Body of pancreas (tissue), 4 donors: Measurements from ENCODE around the gene PRR12. TPM values are rescaled to one million over a fixed set of nuclear protein-coding genes. Genes with fewer than 3 reads are reported as not detected.

ENCODE experiments used
- ATAC-seq: fragments of 150-250 bp; one replicate; pipeline ENCODE4 v1.9.1; 2016
- DNase-seq, 4 donors: peaks; one replicate each; pipeline ENCODE4 v3.0.0-alpha.2; 2019
- H3K27ac ChIP-seq, 4 donors: fragments of 200-600 bp; sonication (generic); 1 replicate in 3 of 4; 2 replicates in 1 of 4; pipeline versions ENCODE4 v1.5.1 to v1.6.1; 2016 to 2019; ENCODE audit warnings: mild to moderate bottlenecking in 1 of 4, mixed read lengths in 1 of 4, moderate library complexity in 1 of 4
- H3K27me3 ChIP-seq, 2 donors: fragments of 200-600 bp; sonication (generic); one replicate each; pipeline ENCODE4 v1.6.0; 2016; ENCODE audit warnings: mild to moderate bottlenecking in 1 of 2
- H3K36me3 ChIP-seq, 2 donors: fragments of 200-600 bp; sonication (generic); replicated peaks in 1 of 2; 2 replicates each; pipeline ENCODE4 v1.5.1; 2016; ENCODE audit warnings: low read depth in 2 of 2; ENCODE audit not compliant: insufficient read depth in 1 of 2
- H3K4me1 ChIP-seq: fragments of 200-600 bp; sonication (generic); one replicate; pipeline ENCODE4 v1.6.0; 2016
- H3K4me3 ChIP-seq, 2 donors: fragments of 200-600 bp; sonication (generic); 1 replicate in 1 of 2; 2 replicates in 1 of 2; pipeline ENCODE4 v1.5.1; 2016 to 2019
- H3K9me3 ChIP-seq, 3 donors: fragments of 200-600 bp; sonication (generic); 1 replicate in 2 of 3; 2 replicates in 1 of 3; pipeline ENCODE4 v1.5.1; 2016
- POLR2A ChIP-seq, 3 donors: fragments of 450-650 bp; IDR thresholded peaks; one replicate each; pipeline ENCODE4 v1.6.1; 2016; ENCODE audit warnings: antibody characterized with exemption in 3 of 3, mild to moderate bottlenecking in 2 of 3
- WGBS, 2 donors: methylation state at CpG; one replicate each; pipeline ENCODE4 v1.1.5; 2017; 5-methylcytosine and 5-hydroxymethylcytosine counted together
- intact Hi-C: fragments of 100-400 bp; cut with DNase I; formaldehyde crosslinking; loops from one replicate; pipeline ENCODE4 v1.15.1; 2023
- total RNA-seq, 2 donors: library from RNA; depleted of rRNA; stranded (reverse); fragments of >200 nt; gene quantifications; one replicate each; pipeline ENCODE4 v1.1.0, GENCODE V29; 2016
- TF ChIP-seq, protein P1 (sequence below), 7 experiments: fragments of 450-650 bp in 4 of 7; fragments of 200-600 bp in 3 of 7; sonication (generic) in 3 of 7; IDR thresholded peaks; one replicate each; pipeline ENCODE4 v1.5.1; 2016 to 2019; ENCODE audit warnings: antibody characterized with exemption in 7 of 7

PRR12 gene
- total RNA-seq, 2 donors from 2014 or later, result 8.0 to 23.4 TPM

DNA sequence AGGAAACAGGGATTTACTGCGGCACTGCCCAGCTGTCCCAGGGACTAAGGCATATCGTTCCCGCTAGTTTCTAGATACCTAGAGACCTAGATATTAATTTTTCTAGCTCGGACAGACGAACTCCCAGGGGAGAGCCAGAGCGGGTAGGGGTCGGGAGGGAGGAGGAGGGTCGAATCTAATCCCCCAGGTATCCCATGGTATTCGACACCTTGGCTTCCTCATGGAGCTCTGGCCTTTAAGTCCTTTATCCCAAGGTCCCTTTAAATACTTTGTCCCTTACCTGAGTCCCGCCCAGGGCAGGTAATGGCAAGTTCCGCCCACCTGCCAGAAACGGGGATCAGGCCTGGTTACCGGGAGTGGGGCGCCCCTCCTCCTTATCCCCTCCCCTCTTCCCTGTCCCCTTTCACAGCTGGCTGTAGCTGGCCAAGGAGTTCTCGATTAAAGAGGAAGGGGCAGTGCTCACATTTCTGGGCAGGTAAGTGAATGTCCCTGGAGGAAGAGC lies 9.9 kb upstream of the PRR12 start, which contains the start of gene PRRG2:
TSS of gene PRRG2 (plus strand) at position 310 of the 502 bp plus-strand sequence. CDS start 1,904 bp downstream, outside the sequence.
- Histone ChIP-seq H3K36me3 (no peaks in the 10 kb centered on the region), H3K4me1 (peaks cover 18% of the 10 kb centered on the region), H3K27me3 (no peaks in the 10 kb centered on the region), H3K27ac (peak within 1 kb of the TSS; percentile 29 to 74 (median 58)), H3K9me3 (no peaks in the 10 kb centered on the region), H3K4me3 (peak within 1 kb of the TSS; percentile 35 to 58)
- WGBS, 2 donors, result 12 to 18% methylated on average over 15 of the region's 15 CpGs
- intact Hi-C loops, result no loop called here
- DNase-seq (peak; percentile 70 to 85 (median 80)), ATAC-seq (peak; percentile 77)
- TF ChIP-seq POLR2A (IDR thresholded peaks at IDR 0.05), result peak in 2 of 3 donors; percentile 14 to 15
- TF ChIP-seq, protein P1, sequence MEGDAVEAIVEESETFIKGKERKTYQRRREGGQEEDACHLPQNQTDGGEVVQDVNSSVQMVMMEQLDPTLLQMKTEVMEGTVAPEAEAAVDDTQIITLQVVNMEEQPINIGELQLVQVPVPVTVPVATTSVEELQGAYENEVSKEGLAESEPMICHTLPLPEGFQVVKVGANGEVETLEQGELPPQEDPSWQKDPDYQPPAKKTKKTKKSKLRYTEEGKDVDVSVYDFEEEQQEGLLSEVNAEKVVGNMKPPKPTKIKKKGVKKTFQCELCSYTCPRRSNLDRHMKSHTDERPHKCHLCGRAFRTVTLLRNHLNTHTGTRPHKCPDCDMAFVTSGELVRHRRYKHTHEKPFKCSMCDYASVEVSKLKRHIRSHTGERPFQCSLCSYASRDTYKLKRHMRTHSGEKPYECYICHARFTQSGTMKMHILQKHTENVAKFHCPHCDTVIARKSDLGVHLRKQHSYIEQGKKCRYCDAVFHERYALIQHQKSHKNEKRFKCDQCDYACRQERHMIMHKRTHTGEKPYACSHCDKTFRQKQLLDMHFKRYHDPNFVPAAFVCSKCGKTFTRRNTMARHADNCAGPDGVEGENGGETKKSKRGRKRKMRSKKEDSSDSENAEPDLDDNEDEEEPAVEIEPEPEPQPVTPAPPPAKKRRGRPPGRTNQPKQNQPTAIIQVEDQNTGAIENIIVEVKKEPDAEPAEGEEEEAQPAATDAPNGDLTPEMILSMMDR (IDR thresholded peaks at IDR 0.05), result no peak

DNA sequence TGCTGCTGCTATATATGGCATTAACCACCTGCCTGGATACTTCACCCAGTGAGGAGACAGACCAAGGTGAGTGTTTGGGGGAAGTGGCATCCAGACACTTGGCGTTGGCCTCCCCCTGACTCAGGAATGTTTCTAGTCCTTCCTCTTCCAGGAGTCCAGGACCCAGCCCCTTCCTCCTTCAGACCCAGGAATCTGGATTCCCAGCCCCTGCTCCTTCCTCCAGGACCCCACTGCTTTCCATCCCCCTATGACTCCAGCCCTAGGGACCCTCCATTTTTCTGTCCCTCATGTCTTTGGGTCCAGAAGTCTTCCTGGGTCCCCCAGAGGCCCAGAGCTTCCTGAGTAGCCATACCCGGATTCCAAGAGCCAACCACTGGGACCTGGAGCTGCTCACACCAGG lies 7.7 kb upstream of the PRR12 start:
- no peaks in the 10 kb centered on the region for H3K27me3 ChIP-seq
- H3K36me3 ChIP-seq, result no peaks in the 10 kb centered on the region
- TF ChIP-seq, protein P1 (IDR thresholded peaks at IDR 0.05), result no peak
- TF ChIP-seq POLR2A (IDR thresholded peaks at IDR 0.05), result no peak
- no peak for DNase-seq
- peaks cover 18% of the 10 kb centered on the region for H3K4me1 ChIP-seq
- intact Hi-C loops, result no loop called here
- 55 to 64% methylated on average over 2 of the region's 2 CpGs for WGBS, 2 donors
- H3K4me3 ChIP-seq, result no peak overlapping the region
- no peaks in the 10 kb centered on the region for H3K9me3 ChIP-seq
- no peak overlapping the region for H3K27ac ChIP-seq
- no peak for ATAC-seq

DNA sequence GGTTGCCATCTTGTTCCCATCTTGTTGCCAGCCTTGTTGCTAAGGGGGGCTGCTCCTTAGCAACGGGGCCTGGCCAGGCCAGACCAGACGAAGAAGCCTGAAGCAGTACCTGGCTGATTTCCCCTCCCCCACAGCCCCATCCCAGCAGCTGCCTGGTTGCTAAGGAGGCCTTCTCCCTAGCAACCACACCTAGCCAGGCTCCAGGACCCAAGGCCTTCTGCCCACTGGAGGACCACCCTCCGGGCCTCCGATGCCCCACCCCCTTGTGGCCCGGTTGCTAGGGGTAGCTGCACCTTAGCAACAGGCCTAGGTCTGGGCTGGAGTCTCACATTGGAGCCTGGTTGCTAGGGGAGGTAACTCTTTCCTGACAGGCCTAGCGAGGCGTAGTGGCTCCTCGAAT lies 6.0 kb upstream of the PRR12 start:
- H3K36me3 ChIP-seq, result no peaks in the 10 kb centered on the region
- H3K4me1 ChIP-seq, result peaks cover 9% of the 10 kb centered on the region
- ATAC-seq (no peak), DNase-seq (no peak)
- no peak overlapping the region for H3K4me3 ChIP-seq
- H3K9me3 ChIP-seq, result no peaks in the 10 kb centered on the region
- H3K27me3 ChIP-seq, result no peaks in the 10 kb centered on the region
- 75% methylated on average over 8 of the region's 8 CpGs; no CpG with 5 or more reads in 1 of the 2 donors for WGBS, 2 donors
- TF ChIP-seq POLR2A (IDR thresholded peaks at IDR 0.05), result no peak
- no peak overlapping the region for H3K27ac ChIP-seq
- intact Hi-C loops, result no loop called here

DNA sequence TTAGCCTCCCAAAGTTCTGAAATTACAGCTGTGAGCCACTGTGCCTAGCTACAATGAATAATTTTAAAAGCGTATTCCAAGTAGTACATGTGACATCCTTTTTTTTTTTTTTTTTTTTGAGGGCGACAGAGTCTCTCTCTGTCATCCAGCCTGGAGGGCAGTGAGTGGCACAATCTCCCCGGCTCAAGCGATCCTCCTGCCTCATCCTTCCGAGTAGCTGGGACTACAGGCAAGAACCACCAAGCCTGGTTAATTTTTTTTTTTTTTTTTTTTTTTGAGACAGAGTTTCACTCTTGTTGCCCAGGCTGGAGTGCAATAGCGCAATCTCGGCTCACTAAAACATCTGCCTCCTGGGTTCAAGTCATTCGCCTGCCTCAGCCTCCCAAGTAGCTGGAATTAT lies 3.8 kb upstream of the PRR12 start:
- no peaks in the 10 kb centered on the region for H3K27me3 ChIP-seq
- no peaks in the 10 kb centered on the region for H3K9me3 ChIP-seq
- no peak overlapping the region for H3K27ac ChIP-seq
- TF ChIP-seq, protein P1 (IDR thresholded peaks at IDR 0.05), result no peak
- no peak for TF ChIP-seq POLR2A (IDR thresholded peaks at IDR 0.05)
- H3K36me3 ChIP-seq, result no peaks in the 10 kb centered on the region
- no peak for ATAC-seq
- no peak for DNase-seq
- WGBS, 2 donors, result 84 to 90% methylated on average over 8 of the region's 8 CpGs
- H3K4me3 ChIP-seq, result no peak overlapping the region
- intact Hi-C loops, result no loop called here
- peaks cover 4% of the 10 kb centered on the region for H3K4me1 ChIP-seq

DNA sequence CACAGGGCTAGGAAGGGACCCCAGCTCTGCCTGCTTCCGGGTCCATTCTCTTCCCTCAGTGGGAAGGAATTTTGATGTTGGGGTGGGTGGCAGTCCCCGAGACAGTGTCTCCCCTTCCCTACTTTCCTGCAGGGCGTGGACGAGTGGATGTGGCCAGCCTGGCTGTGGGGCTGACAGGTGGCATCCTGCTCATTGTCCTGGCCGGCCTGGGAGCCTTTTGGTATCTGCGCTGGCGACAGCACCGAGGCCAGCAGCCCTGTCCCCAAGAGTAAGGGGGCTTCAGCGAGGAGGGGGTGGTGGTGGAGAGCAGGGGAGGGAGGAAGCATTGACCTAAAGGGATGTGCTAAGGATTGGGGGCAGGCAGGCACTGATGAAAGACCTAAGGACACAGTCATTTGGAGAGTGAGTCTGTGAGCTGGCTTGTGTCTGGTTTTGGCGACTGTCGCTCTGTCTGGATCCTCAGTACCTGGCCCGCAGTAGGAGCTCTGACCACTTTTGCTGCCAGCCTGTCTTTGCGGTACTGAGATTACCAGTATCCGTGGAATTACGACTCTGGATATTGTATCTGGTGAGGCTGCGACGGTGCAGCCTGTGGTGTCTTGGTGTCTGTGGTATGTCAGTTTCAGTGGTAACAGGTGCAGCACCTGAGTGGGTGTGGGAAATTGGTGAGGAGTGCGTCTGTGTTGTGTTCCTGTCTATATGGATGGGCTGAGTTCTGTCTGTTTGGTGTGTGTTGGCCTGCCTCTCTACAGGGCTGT lies 2.4 kb upstream of the PRR12 start:
- no peaks in the 10 kb centered on the region for H3K36me3 ChIP-seq
- no peak overlapping the region for H3K4me3 ChIP-seq
- no peaks in the 10 kb centered on the region for H3K27me3 ChIP-seq
- H3K9me3 ChIP-seq, result no peaks in the 10 kb centered on the region
- H3K27ac ChIP-seq, result no peak overlapping the region
- intact Hi-C loops, result no loop called here
- 79 to 80% methylated on average over 18 of the region's 18 CpGs for WGBS, 2 donors
- H3K4me1 ChIP-seq, result peaks cover 16% of the 10 kb centered on the region
- ATAC-seq (no peak), DNase-seq (no peak)
- no peak for TF ChIP-seq POLR2A (IDR thresholded peaks at IDR 0.05)
- TF ChIP-seq, protein P1 (IDR thresholded peaks at IDR 0.05), result no peak
